Lower lobe of right lung (tissue), 2 donors: ENCODE measurements around the gene ADORA2A. TPM values are rescaled to one million over a fixed set of nuclear protein-coding genes. Genes with fewer than 3 reads are reported as not detected.

Experiments used
- ATAC-seq, 2 donors: fragments of 200-7000 bp; cut with Tn5 transposase; one replicate each; pipeline ENCODE4 v1.9.1; 2020 to 2022; ENCODE audit warnings: mild to moderate bottlenecking in 2 of 2, moderate library complexity in 2 of 2
- DNase-seq: peaks from one replicate; pipeline ENCODE4 v3.0.0-alpha.2; 2020
- H3K27ac ChIP-seq: fragments of 200-600 bp; one replicate; pipeline ENCODE4 v1.8.0; 2022
- H3K27me3 ChIP-seq: fragments of 200-600 bp; one replicate; pipeline ENCODE4 v1.8.0; 2022; ENCODE audit warnings: low read depth
- H3K36me3 ChIP-seq: fragments of 200-600 bp; one replicate; pipeline ENCODE4 v1.8.0; 2022; ENCODE audit warnings: mild to moderate bottlenecking
- H3K4me1 ChIP-seq: fragments of 200-600 bp; one replicate; pipeline ENCODE4 v1.8.0; 2022
- H3K4me3 ChIP-seq: fragments of 200-600 bp; one replicate; pipeline ENCODE4 v1.8.0; 2022; ENCODE audit warnings: mild to moderate bottlenecking
- H3K9me3 ChIP-seq: fragments of 200-600 bp; one replicate; pipeline ENCODE4 v1.8.0; 2022
- CTCF ChIP-seq: fragments of 200-600 bp; IDR thresholded peaks from one replicate; pipeline ENCODE4 v1.8.0; 2022; ENCODE audit warnings: antibody characterized with exemption, mild to moderate bottlenecking
- intact Hi-C: fragments of 100-400 bp; cut with DNase I; formaldehyde crosslinking; loops from one replicate; pipeline ENCODE4 v1.11.0; 2022
- total RNA-seq: library from RNA; stranded (reverse); fragmentation: NEBNext Ultra II Directional; extraction: Animal tissue kit (Norgen Biotek cat#: 25700); gene quantifications from one replicate; pipeline ENCODE4 v1.2.1, GENCODE V29; 2021
- donor health status: DM: no; HTN: yes; CAD: no; lungs with severe emphysema.

ADORA2A gene
- total RNA-seq, 1 donor from 2014 or later, result 16.0 TPM

GRCh38 chr22:24444251-24444650 lies 16.9 kb downstream of the ADORA2A start:
- TF ChIP-seq CTCF, result no peak
- Histone ChIP-seq H3K27ac (no peak overlapping the region), H3K9me3 (no peaks in the 10 kb centered on the region), H3K4me1 (peaks cover 2% of the 10 kb centered on the region), H3K27me3 (no peaks in the 10 kb centered on the region), H3K36me3 (peaks cover 19% of the 10 kb centered on the region), H3K4me3 (no peak overlapping the region)
- ATAC-seq (no peak), DNase-seq (no peak)
- intact Hi-C loops, result no loop called here

- DNase-seq, result no peak
- Histone ChIP-seq H3K4me3 (no peak overlapping the region), H3K36me3 (peaks cover 19% of the 10 kb centered on the region), H3K9me3 (no peaks in the 10 kb centered on the region), H3K4me1 (peaks cover 6% of the 10 kb centered on the region), H3K27ac (no peak overlapping the region), H3K27me3 (no peaks in the 10 kb centered on the region)
- no peak for ATAC-seq
- intact Hi-C loops, result no loop called here
- no peak for TF ChIP-seq CTCF
Measured at GRCh38 chr22:24444729-24445466, 17.5 kb downstream of the ADORA2A start.

- intact Hi-C loops, result no loop called here
- no peak overlapping the region for H3K27ac ChIP-seq
- DNase-seq (no peak), ATAC-seq (no peak)
- no peaks in the 10 kb centered on the region for H3K27me3 ChIP-seq
- no peaks in the 10 kb centered on the region for H3K9me3 ChIP-seq
- H3K4me3 ChIP-seq, result no peak overlapping the region
- TF ChIP-seq CTCF, result no peak
- H3K36me3 ChIP-seq, result peaks cover 19% of the 10 kb centered on the region
- peaks cover 6% of the 10 kb centered on the region for H3K4me1 ChIP-seq
Measured at GRCh38 chr22:24445481-24446259, 18.3 kb downstream of the ADORA2A start.

DNA sequence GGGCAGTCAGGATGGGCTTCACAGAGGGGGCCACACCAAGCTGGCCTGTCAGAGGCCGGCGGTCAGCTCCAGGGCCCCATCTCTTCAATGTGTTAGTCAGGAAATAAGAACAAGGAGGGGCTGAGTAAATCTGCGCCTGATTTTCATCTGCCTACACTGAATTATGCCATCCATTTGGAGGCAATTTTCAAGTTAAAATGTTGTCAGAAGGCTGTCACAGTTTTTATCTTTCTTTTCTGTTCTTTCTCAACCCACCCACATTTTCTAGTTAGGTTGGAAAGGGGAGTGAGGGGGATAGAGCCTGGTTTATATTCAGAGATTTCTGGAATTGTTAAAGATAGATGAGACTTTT lies 18.8 kb downstream of the ADORA2A start:
- peaks cover 14% of the 10 kb centered on the region for H3K36me3 ChIP-seq
- TF ChIP-seq CTCF, result no peak
- intact Hi-C loops, result no loop called here

GRCh38 chr22:24450610-24451009 lies 23.2 kb downstream of the ADORA2A start:
- H3K36me3 ChIP-seq, result no peaks in the 10 kb centered on the region

More for the DNA sequence above, 18.8 kb downstream of the ADORA2A start:
- H3K27me3 ChIP-seq, result no peaks in the 10 kb centered on the region
- no peak overlapping the region for H3K4me3 ChIP-seq
- DNase-seq, result no peak
- H3K27ac ChIP-seq, result no peak overlapping the region
- no peaks in the 10 kb centered on the region for H3K9me3 ChIP-seq
- no peak for ATAC-seq
- H3K4me1 ChIP-seq, result peaks cover 6% of the 10 kb centered on the region

More at GRCh38 chr22:24450610-24451009, 23.2 kb downstream of the ADORA2A start:
- no peak for TF ChIP-seq CTCF
- no peak overlapping the region for H3K27ac ChIP-seq
- no peaks in the 10 kb centered on the region for H3K27me3 ChIP-seq
- no peak overlapping the region for H3K4me3 ChIP-seq
- intact Hi-C loops, result no loop called here
- ATAC-seq (no peak), DNase-seq (no peak)
- no peaks in the 10 kb centered on the region for H3K9me3 ChIP-seq
- H3K4me1 ChIP-seq, result peaks cover 15% of the 10 kb centered on the region
